HT1080 (cell line): ENCODE data around the gene SEPTIN5. TPM values are rescaled to one million over a fixed set of nuclear protein-coding genes. Genes with fewer than 3 reads are reported as not detected.

Experiments used
- total RNA-seq: library from RNA; depleted of rRNA; stranded (reverse); fragments of >200 nt; shearing (Covaris generic); gene quantifications from 2 replicates; pipeline ENCODE4 v1.2.3, GENCODE V29; 2014; rRNA removed

The SEPTIN5 gene
- total RNA-seq, 1 experiment from 2014 or later, result 2.8 TPM

Other genes starting within 250 kb of the SEPTIN5 start
- gene UFD1, start 235.3 kb upstream of the SEPTIN5 start, total RNA-seq, result 94.0 and 115 TPM in 2 replicates
- gene CDC45, start 234.6 kb upstream of the SEPTIN5 start, total RNA-seq, result 56.6 and 59.7 TPM in 2 replicates
- not detected in 2 replicates for gene CLDN5, start 190.1 kb upstream of the SEPTIN5 start, total RNA-seq
- gene GP1BB, start 9.0 kb downstream of the SEPTIN5 start, total RNA-seq, result not detected in 2 replicates
- 0.14 and 0.17 TPM in 2 replicates for gene TBX1, start 46.3 kb downstream of the SEPTIN5 start, total RNA-seq
- 10.5 and 16.7 TPM in 2 replicates for gene GNB1L, start 140.4 kb downstream of the SEPTIN5 start, total RNA-seq
- gene RTL10, start 140.4 kb downstream of the SEPTIN5 start, total RNA-seq, result 8.8 and 13.0 TPM in 2 replicates
- 154 and 165 TPM in 2 replicates for gene COMT, start 227.3 kb downstream of the SEPTIN5 start, total RNA-seq
- gene TXNRD2, start 227.3 kb downstream of the SEPTIN5 start, total RNA-seq, result 94.5 and 120 TPM in 2 replicates